KMS-11 (cell line): ENCODE results near the gene SHROOM3.

Experiments used
- H2AFZ ChIP-seq: fragments of 200-600 bp; sonication (generic); 2 replicates; pipeline ENCODE4 v1.6.1; 2016; ENCODE audit warnings: antibody characterized with exemption, mixed run types, low read depth
- H3K27ac ChIP-seq: fragments of 200-600 bp; sonication (generic); 2 replicates; pipeline ENCODE4 v1.6.1; 2016; ENCODE audit warnings: mild to moderate bottlenecking, mixed run types
- H3K27me3 ChIP-seq: fragments of 200-600 bp; sonication (generic); 2 replicates; pipeline ENCODE4 v1.6.1; 2017; ENCODE audit warnings: mild to moderate bottlenecking, low read depth, mixed run types, moderate library complexity; ENCODE audit not compliant: insufficient read depth
- H3K36me3 ChIP-seq: fragments of 200-600 bp; sonication (generic); 2 replicates; pipeline ENCODE4 v1.6.1; 2017; ENCODE audit warnings: mild to moderate bottlenecking, mixed run types; ENCODE audit not compliant: insufficient read depth
- H3K4me1 ChIP-seq: fragments of 200-600 bp; sonication (generic); 2 replicates; pipeline ENCODE4 v1.6.1; 2016; ENCODE audit warnings: mild to moderate bottlenecking, low read depth, mixed run types; ENCODE audit not compliant: poor library complexity, severe bottlenecking
- H3K4me2 ChIP-seq: fragments of 200-600 bp; sonication (generic); 2 replicates; pipeline ENCODE4 v1.7.0; 2016; ENCODE audit warnings: mild to moderate bottlenecking, mixed run types
- H3K4me3 ChIP-seq: fragments of 200-600 bp; sonication (generic); IDR thresholded peaks from 2 replicates; pipeline ENCODE4 v1.6.1; 2017; ENCODE audit warnings: low read depth, low read length, mixed read lengths; ENCODE audit not compliant: insufficient read depth
- H3K79me2 ChIP-seq: fragments of 200-600 bp; sonication (generic); 2 replicates; pipeline ENCODE4 v1.6.1; 2016; ENCODE audit warnings: low read depth, mixed run types; ENCODE audit not compliant: insufficient read depth
- H3K9ac ChIP-seq: fragments of 200-600 bp; sonication (generic); 2 replicates; pipeline ENCODE4 v1.6.1; 2016; ENCODE audit warnings: mild to moderate bottlenecking, mixed run types
- H4K20me1 ChIP-seq: fragments of 200-600 bp; sonication (generic); 2 replicates; pipeline ENCODE4 v1.6.1; 2016; ENCODE audit warnings: mild to moderate bottlenecking, mixed run types; ENCODE audit not compliant: insufficient read depth
- TF ChIP-seq, protein P1 (sequence below): fragments of 200-600 bp; sonication (generic); conservative IDR thresholded peaks from 2 replicates; pipeline ENCODE4 v1.6.1; 2017; ENCODE audit warnings: low read depth, mild to moderate bottlenecking, antibody characterized with exemption, low read length, moderate library complexity, mixed read lengths

The SHROOM3 gene

DNA sequence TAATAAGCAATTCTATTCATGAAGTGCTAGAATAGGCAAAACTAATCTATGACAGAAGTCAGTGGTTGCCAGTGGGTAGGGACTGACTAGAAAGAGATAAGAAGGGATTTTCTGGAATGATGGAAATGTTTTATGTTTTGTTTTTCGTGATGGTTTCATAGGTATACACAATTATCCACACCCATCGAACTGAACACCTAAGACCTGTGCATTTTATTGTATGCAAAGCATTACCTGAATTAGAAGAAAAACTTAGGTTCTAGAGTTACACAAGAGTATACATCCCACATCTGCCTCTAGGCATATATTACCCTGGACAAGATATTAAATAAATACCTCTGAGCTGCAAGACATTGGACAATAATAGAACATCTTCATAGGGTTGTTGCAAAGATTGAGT, 257.7 kb downstream of the SHROOM3 start:
- H3K27ac ChIP-seq = no peak overlapping the region
- no peak overlapping the region for H3K4me3 ChIP-seq
- H3K9ac ChIP-seq = no peak overlapping the region
- TF ChIP-seq, protein P1, sequence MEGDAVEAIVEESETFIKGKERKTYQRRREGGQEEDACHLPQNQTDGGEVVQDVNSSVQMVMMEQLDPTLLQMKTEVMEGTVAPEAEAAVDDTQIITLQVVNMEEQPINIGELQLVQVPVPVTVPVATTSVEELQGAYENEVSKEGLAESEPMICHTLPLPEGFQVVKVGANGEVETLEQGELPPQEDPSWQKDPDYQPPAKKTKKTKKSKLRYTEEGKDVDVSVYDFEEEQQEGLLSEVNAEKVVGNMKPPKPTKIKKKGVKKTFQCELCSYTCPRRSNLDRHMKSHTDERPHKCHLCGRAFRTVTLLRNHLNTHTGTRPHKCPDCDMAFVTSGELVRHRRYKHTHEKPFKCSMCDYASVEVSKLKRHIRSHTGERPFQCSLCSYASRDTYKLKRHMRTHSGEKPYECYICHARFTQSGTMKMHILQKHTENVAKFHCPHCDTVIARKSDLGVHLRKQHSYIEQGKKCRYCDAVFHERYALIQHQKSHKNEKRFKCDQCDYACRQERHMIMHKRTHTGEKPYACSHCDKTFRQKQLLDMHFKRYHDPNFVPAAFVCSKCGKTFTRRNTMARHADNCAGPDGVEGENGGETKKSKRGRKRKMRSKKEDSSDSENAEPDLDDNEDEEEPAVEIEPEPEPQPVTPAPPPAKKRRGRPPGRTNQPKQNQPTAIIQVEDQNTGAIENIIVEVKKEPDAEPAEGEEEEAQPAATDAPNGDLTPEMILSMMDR = no peak
- H3K36me3 ChIP-seq = no peaks in the 10 kb centered on the region
- no peak overlapping the region for H2AFZ ChIP-seq
- peaks cover 58% of the 10 kb centered on the region for H3K79me2 ChIP-seq
- no peak overlapping the region for H3K4me2 ChIP-seq
- peaks cover 76% of the 10 kb centered on the region for H3K4me1 ChIP-seq
- no peaks in the 10 kb centered on the region for H4K20me1 ChIP-seq
- no peaks in the 10 kb centered on the region for H3K27me3 ChIP-seq

DNA sequence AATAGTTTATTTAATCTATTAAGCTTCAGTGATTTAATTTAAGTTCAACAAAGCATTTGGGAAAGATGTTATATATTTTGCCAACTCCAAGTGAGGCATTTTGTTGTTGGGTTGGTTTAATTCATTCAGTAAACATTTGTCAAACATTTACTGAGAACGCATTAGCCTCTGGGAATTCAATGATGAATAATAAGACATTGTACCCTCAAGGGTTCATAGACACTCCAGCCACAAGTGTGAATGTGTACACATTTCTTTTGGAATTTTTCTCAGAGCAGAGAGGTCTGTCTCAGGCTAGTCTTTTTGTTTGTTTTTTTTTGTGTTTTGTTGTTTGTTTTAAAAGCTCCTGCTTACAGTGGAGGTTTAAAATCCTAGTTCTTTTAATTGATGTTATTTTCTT, 259.0 kb downstream of the SHROOM3 start:
- TF ChIP-seq, protein P1 = no peak
- no peak overlapping the region for H3K4me2 ChIP-seq
- H3K36me3 ChIP-seq = no peaks in the 10 kb centered on the region
- H2AFZ ChIP-seq = no peak overlapping the region
- H3K4me3 ChIP-seq = no peak overlapping the region
- no peak overlapping the region for H3K27ac ChIP-seq
- peaks cover 58% of the 10 kb centered on the region for H3K79me2 ChIP-seq
- H3K4me1 ChIP-seq = peaks cover 71% of the 10 kb centered on the region
- H4K20me1 ChIP-seq = no peaks in the 10 kb centered on the region
- no peak overlapping the region for H3K9ac ChIP-seq
- no peaks in the 10 kb centered on the region for H3K27me3 ChIP-seq

DNA sequence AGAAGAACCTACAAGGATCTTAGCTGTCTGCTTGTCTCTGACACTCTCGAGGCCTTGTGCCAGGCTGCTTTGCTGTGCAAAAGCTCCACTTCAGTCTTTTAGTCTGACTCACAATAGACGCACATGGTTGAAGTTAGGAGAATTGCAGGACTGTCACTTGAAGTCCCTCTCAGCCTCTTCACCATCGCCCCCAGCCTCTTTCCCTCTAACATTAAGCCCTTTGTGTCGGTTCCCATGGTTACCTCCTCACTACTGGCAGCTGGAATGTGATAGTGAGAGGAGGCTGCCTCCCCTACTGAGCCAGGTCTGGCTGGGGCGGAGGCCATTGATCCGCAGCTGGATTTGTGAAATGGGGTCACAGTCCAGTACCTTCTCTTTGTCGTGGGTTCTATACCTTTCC, 261.1 kb downstream of the SHROOM3 start:
- peaks cover 76% of the 10 kb centered on the region for H3K4me1 ChIP-seq
- no peak overlapping the region for H3K27ac ChIP-seq
- H3K79me2 ChIP-seq = peaks cover 43% of the 10 kb centered on the region

DNA sequence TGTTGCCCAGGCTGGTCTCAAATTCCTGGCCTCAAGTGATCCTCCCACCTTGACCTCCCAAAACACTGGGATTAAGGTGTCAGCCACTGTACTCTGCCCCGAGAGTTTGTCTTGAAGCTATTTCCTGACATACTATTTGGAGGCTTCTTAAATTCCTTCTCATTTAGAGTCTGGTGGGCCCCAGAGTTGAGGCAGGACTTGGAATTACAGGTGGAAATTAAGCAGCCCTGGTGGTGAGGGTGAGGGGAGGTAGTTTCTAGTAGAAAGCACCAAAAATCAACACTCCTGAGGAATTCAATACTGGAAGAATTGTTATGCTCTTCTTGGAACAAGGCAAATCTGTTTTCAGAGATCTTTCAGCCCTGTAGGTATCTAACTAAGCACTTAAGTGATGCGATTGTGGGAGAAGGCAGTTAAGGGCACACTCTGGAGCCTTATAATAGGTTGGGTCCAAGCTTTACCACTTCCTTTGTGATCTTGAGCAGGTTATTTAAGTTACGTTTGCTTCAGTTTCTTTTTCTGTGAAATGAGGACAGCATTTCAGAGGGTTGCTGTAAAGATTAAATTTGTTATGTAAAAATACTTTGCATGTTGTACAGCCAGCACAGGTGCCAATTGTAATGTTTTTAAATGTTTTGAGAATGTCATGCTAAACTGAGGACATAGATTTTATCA, 262.2 kb downstream of the SHROOM3 start:
- H3K4me3 ChIP-seq = peak overlapping the region; percentile 33
- H3K9ac ChIP-seq = no peak overlapping the region
- no peak overlapping the region for H2AFZ ChIP-seq
- H3K36me3 ChIP-seq = no peaks in the 10 kb centered on the region
- peak overlapping the region; percentile 6; the same call in 1 of the 2 replicates for H3K27ac ChIP-seq
- peaks cover 32% of the 10 kb centered on the region for H3K79me2 ChIP-seq
- peaks cover 76% of the 10 kb centered on the region for H3K4me1 ChIP-seq
- H3K4me2 ChIP-seq = peak overlapping the region; percentile 44; the same call in 1 of the 2 replicates
- TF ChIP-seq, protein P1 = no peak
- H4K20me1 ChIP-seq = no peaks in the 10 kb centered on the region
- H3K27me3 ChIP-seq = no peaks in the 10 kb centered on the region

More for the DNA sequence above, 261.1 kb downstream of the SHROOM3 start:
- no peak overlapping the region for H3K9ac ChIP-seq
- H2AFZ ChIP-seq = no peak overlapping the region
- no peaks in the 10 kb centered on the region for H3K36me3 ChIP-seq
- peak overlapping the region; percentile 44; the same call in 1 of the 2 replicates for H3K4me2 ChIP-seq
- TF ChIP-seq, protein P1 = no peak
- H3K27me3 ChIP-seq = no peaks in the 10 kb centered on the region
- H4K20me1 ChIP-seq = no peaks in the 10 kb centered on the region
- H3K4me3 ChIP-seq = no peak overlapping the region
